K562 (cell line): ENCODE data around the gene ZFX. TPM values are rescaled to one million over a fixed set of nuclear protein-coding genes. Genes with fewer than 3 reads are reported as not detected.

Experiments used
- ATAC-seq: fragments of 200-7000 bp; cut with Tn5 transposase; 3 replicates; pipeline ENCODE4 v1.9.1; 2020; ENCODE audit warnings: moderate library complexity
- BruUV-seq: library from RNA; stranded (reverse); fragments of 400-500 nt; replicated peaks from 2 replicates; lab custom pipeline; 2021; lab: Mats Ljungman, UMichigan
- CTCF ChIA-PET: fragments of 300-600 bp; formaldehyde crosslinking; extraction: SDS; loops from one replicate; lab custom pipeline; 2021; ENCODE audit warnings: low intra/inter-chr PET ratio; lab: Yijun Ruan, JAX
- POLR2A ChIA-PET: fragments of 300-600, 350-650 bp; sonication (Branson Sonifier 250); formaldehyde crosslinking; extraction: SDS; loops from one replicate; lab custom pipeline; 2021; ENCODE audit warnings: antibody characterized with exemption, inconsistent platforms; lab: Yijun Ruan, JAX
- DNase-seq, 4 experiments: peaks; one replicate each; pipeline versions ENCODE4 v3.0.0 to v3.0.0-alpha.2; 2011 to 2018; ENCODE audit warnings: low spot score in 3 of 4, mixed read lengths in 3 of 4; ENCODE audit errors: extremely low read depth in 1 of 4
- FAIRE-seq: peaks from 2 replicates; lab custom pipeline; 2011; peaks lifted over from hg19 to GRCh38; lab: Jason Lieb, UNC
- H2AFZ ChIP-seq: 2 replicates; pipeline ENCODE4 v1.6.0; 2011; ENCODE audit warnings: low read depth, low read length, control low read depth, inconsistent platforms
- H3K27ac ChIP-seq: fragments of 200-600 bp; 3 replicates; pipeline ENCODE4 v1.8.0; 2011; ENCODE audit warnings: low read depth, mild to moderate bottlenecking, control low read depth, inconsistent platforms, low read length, moderate library complexity, mixed read lengths; ENCODE audit errors: extremely low read depth
- H3K27me3 ChIP-seq, 2 experiments: fragments of 300-600 bp in 1 of 2; 2 replicates in 1 of 2; 3 replicates in 1 of 2; pipeline versions ENCODE4 v1.6.0 to v1.8.0; 2011; ENCODE audit warnings: inconsistent platforms in 2 of 2, low read length in 2 of 2, mild to moderate bottlenecking in 1 of 2, mixed read lengths in 1 of 2, moderate library complexity in 1 of 2; ENCODE audit not compliant: control insufficient read depth in 2 of 2, insufficient read depth in 2 of 2
- H3K36me3 ChIP-seq: fragments of 300-600 bp; 3 replicates; pipeline ENCODE4 v1.8.0; 2011; ENCODE audit warnings: mild to moderate bottlenecking, low read length, inconsistent platforms; ENCODE audit not compliant: control insufficient read depth, insufficient read depth
- H3K4me1 ChIP-seq, 2 experiments: fragments of 200-600 bp in 1 of 2; replicated peaks in 1 of 2; 2 replicates in 1 of 2; 3 replicates in 1 of 2; pipeline versions ENCODE4 v1.5.1 to v1.8.0; 2011; ENCODE audit warnings: inconsistent platforms in 2 of 2, low read length in 2 of 2, mild to moderate bottlenecking in 1 of 2, mixed read lengths in 1 of 2, moderate library complexity in 1 of 2; ENCODE audit not compliant: control insufficient read depth in 2 of 2, insufficient read depth in 2 of 2
- H3K4me2 ChIP-seq: 2 replicates; pipeline ENCODE4 v1.6.1; 2011; ENCODE audit warnings: low read length, control low read depth, inconsistent platforms, mixed read lengths; ENCODE audit not compliant: insufficient read depth
- H3K4me3 ChIP-seq: fragments of 200-600 bp; sonication (generic), shearing (Covaris generic); 2 replicates; pipeline ENCODE4 v1.5.1; 2016; ENCODE audit warnings: control low read depth, inconsistent platforms
- H3K79me2 ChIP-seq: fragments of 200-600 bp; 3 replicates; pipeline ENCODE4 v1.8.0; 2011; ENCODE audit warnings: low read length, inconsistent platforms; ENCODE audit not compliant: control insufficient read depth, insufficient read depth
- H3K9ac ChIP-seq, 2 experiments: 2 replicates each; pipeline versions ENCODE4 v1.6.0 to v1.6.1; 2011; ENCODE audit warnings: low read depth in 2 of 2, low read length in 2 of 2, control low read depth in 1 of 2, inconsistent platforms in 1 of 2, mild to moderate bottlenecking in 1 of 2, mixed read lengths in 1 of 2; ENCODE audit not compliant: insufficient read depth in 1 of 2
- H3K9me1 ChIP-seq: one replicate; pipeline ENCODE4 v1.6.0; 2011; ENCODE audit warnings: inconsistent platforms, mild to moderate bottlenecking, low read length, moderate library complexity; ENCODE audit not compliant: control insufficient read depth, insufficient read depth
- H3K9me3 ChIP-seq: replicated peaks from 2 replicates; pipeline ENCODE4 v1.5.1; 2011; ENCODE audit warnings: low read depth, low read length, inconsistent platforms; ENCODE audit not compliant: control insufficient read depth, insufficient read depth
- H4K20me1 ChIP-seq: replicated peaks from 2 replicates; pipeline ENCODE4 v1.6.1; 2011; ENCODE audit warnings: low read length, inconsistent platforms, mixed read lengths; ENCODE audit not compliant: control insufficient read depth, insufficient read depth
- BACH1 ChIP-seq: fragments of 200-800 bp; sonication (Bioruptor generic); IDR thresholded peaks from 2 replicates; pipeline ENCODE4 v1.6.1; 2016; ENCODE audit warnings: missing genetic modification characterization, missing compliant biosample characterization
- DACH1 ChIP-seq: fragments of 450-650 bp; IDR thresholded peaks from 2 replicates; pipeline ENCODE4 v1.6.1; 2018; ENCODE audit not compliant: partially characterized antibody
- ETV6 ChIP-seq, 3 experiments: fragments of 150-350 bp in 1 of 3; sonication (generic) in 1 of 3; formaldehyde crosslinking in 1 of 3; IDR thresholded peaks; 2 replicates each; pipeline versions ENCODE4 v1.6.1 to v1.8.0; 2014 to 2022; ENCODE audit warnings: borderline replicate concordance in 2 of 3, low read depth in 2 of 3, antibody characterized with exemption in 1 of 3, low read length in 1 of 3, mild to moderate bottlenecking in 1 of 3, missing genetic modification reagents in 1 of 3
- HMGN3 ChIP-seq: IDR thresholded peaks from 2 replicates; pipeline ENCODE4 v1.6.1; 2011; ENCODE audit warnings: borderline replicate concordance, low read depth, mild to moderate bottlenecking, mixed read lengths, low read length; ENCODE audit not compliant: insufficient read length; ENCODE audit errors: extremely low read depth
- NFATC3 ChIP-seq: fragments of 450-650 bp; IDR thresholded peaks from 2 replicates; pipeline ENCODE4 v1.6.1; 2017; ENCODE audit warnings: mild to moderate bottlenecking
- NFE2 ChIP-seq: IDR thresholded peaks from 2 replicates; pipeline ENCODE4 v1.6.1; 2014; ENCODE audit warnings: antibody characterized with exemption, low read depth
- NR2C2 ChIP-seq, 2 experiments: fragments of 200-800 bp in 1 of 2; sonication (Bioruptor generic) in 1 of 2; sonication (generic) in 1 of 2; formaldehyde crosslinking in 1 of 2; IDR thresholded peaks; 2 replicates each; pipeline versions ENCODE4 v1.6.1 to v1.8.0; 2016 to 2022; ENCODE audit warnings: mild to moderate bottlenecking in 1 of 2, missing compliant biosample characterization in 1 of 2, missing genetic modification characterization in 1 of 2, missing genetic modification reagents in 1 of 2
- NR3C1 ChIP-seq: sonication (generic); formaldehyde crosslinking; IDR thresholded peaks from 2 replicates; pipeline ENCODE4 v1.8.1; 2022; ENCODE audit warnings: missing genetic modification reagents
- SETDB1 ChIP-seq: IDR thresholded peaks from one replicate; pipeline ENCODE4 v1.6.1; 2012; ENCODE audit warnings: low read length, control low read depth, inconsistent platforms
- WGBS: fragments of 100-300 bp; shearing (Covaris generic); methylation state at CpG from one replicate; pipeline ENCODE4 v1.1.6; 2016; ENCODE audit warnings: low coverage, mixed read lengths; ENCODE audit not compliant: insufficient coverage; ENCODE audit errors: missing lambda C conversion rate; 5-methylcytosine and 5-hydroxymethylcytosine counted together
- in situ Hi-C: fragments of 300-500 bp; cut with MboI; formaldehyde crosslinking; loops from 4 replicates; pipeline ENCODE4 v1.15.0; 2018; ENCODE audit warnings: inconsistent platforms, mixed read lengths
- intact Hi-C: fragments of 100-400 bp; cut with micrococcal nuclease; formaldehyde crosslinking; loops from 2 replicates; pipeline ENCODE4 v1.14.2; 2022
- polyA plus RNA-seq, 8 experiments: library from polyadenylated mRNA; depleted of rRNA in 4 of 8; stranded (reverse) in 5 of 8; unstranded in 3 of 8; fragments of >200 nt; fragmentation: Nextera tagmentation in 2 of 8; fragmentation: Illumina TruSeq in 1 of 8; extraction: Ambion mirVana in 2 of 8; extraction: Trizol in 1 of 8; gene quantifications; 2 replicates each; pipeline versions ENCODE4 v1.2.1 to v1.2.3, GENCODE V29; 2011 to 2014; ENCODE audit warnings: inconsistent platforms in 1 of 8, missing spikeins in 1 of 8
- total RNA-seq, 7 experiments: library from RNA; depleted of rRNA in 6 of 7; stranded (reverse); fragments of >200 nt in 6 of 7; fragmentation: Illumina TruSeq in 2 of 7; extraction: Trizol in 2 of 7; gene quantifications; 2 replicates each; pipeline versions ENCODE4 v1.2.1 to v1.2.3, GENCODE V29; 2011 to 2021; ENCODE audit warnings: low replicate concordance in 1 of 7
- TF ChIP-seq, protein P1 (sequence below): fragments of 250-450 bp; sonication (Bioruptor Pico); IDR thresholded peaks from 2 replicates; pipeline ENCODE4 v1.8.0; 2022; ENCODE audit warnings: inconsistent platforms, mild to moderate bottlenecking, moderate library complexity, borderline replicate concordance
- TF ChIP-seq, protein P2 (sequence below): fragments of 150-350 bp; IDR thresholded peaks from 2 replicates; pipeline ENCODE4 v1.6.1; 2014; ENCODE audit warnings: low read depth, mild to moderate bottlenecking, low read length, borderline replicate concordance
- TF ChIP-seq, protein P3 (sequence below): fragments of 250-450 bp; sonication (Bioruptor Pico); IDR thresholded peaks from 2 replicates; pipeline ENCODE4 v1.4.0; 2020; ENCODE audit warnings: mild to moderate bottlenecking, moderate library complexity

The ZFX gene
- total and polyA plus RNA-seq, 9 of the 15 experiments (the other 6 are each of a cell fraction or from before 2014, with no cell fraction given) = 5.3 to 25.2 (median 11.4) TPM

DNA sequence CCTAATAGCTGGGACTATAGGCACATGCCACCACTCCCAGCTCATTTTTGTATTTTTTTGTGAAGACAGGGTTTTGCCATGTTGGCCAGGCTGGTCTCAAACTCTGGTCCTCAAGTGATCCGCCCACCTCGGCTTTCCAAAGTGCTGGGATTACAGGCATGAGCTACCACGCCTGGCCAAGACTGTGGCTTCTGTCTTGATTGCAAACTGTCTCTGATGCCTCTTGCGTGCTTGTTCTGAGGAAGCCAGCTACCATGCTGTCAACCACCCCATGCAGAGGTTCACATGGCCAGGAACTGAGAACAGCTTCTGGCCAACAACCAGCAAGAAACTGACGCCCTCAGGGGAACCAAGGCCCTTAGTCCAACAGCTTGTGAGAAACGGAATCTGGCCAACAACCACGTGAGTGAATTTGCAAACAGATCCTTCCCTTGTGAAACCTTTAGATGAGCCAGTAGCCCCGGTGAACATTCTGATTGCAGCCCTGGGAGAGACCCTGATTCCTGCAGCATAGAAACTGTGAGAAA is 93.2 kb downstream of the ZFX start:
- WGBS = 12% methylated on average over 8 of the region's 8 CpGs
- no TSS peak for BruUV-seq
- TF ChIP-seq, protein P1, sequence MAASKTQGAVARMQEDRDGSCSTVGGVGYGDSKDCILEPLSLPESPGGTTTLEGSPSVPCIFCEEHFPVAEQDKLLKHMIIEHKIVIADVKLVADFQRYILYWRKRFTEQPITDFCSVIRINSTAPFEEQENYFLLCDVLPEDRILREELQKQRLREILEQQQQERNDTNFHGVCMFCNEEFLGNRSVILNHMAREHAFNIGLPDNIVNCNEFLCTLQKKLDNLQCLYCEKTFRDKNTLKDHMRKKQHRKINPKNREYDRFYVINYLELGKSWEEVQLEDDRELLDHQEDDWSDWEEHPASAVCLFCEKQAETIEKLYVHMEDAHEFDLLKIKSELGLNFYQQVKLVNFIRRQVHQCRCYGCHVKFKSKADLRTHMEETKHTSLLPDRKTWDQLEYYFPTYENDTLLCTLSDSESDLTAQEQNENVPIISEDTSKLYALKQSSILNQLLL (CRISPR knock-in tag) = no peak
- TF ChIP-seq SETDB1 (no peak), NR2C2 (CRISPR knock-in tag; IDR thresholded peaks at IDR 0.05) (no peak), NR2C2 (tag; IDR thresholded peaks at IDR 0.05) (no peak), NR3C1 (CRISPR knock-in tag) (no peak), ETV6 (IDR thresholded peaks at IDR 0.05; ENCODE audit: borderline replicate concordance in 1 of 2, low read depth in 2 of 2, low read length in 1 of 2) (no peak), ETV6 (CRISPR knock-in tag; IDR thresholded peaks at IDR 0.05; ENCODE audit: borderline replicate concordance) (no peak), BACH1 (tag) (no peak), HMGN3 (no peak), DACH1 (no peak), NFE2 (no peak), NFATC3 (no peak)
- TF ChIP-seq, protein P2, sequence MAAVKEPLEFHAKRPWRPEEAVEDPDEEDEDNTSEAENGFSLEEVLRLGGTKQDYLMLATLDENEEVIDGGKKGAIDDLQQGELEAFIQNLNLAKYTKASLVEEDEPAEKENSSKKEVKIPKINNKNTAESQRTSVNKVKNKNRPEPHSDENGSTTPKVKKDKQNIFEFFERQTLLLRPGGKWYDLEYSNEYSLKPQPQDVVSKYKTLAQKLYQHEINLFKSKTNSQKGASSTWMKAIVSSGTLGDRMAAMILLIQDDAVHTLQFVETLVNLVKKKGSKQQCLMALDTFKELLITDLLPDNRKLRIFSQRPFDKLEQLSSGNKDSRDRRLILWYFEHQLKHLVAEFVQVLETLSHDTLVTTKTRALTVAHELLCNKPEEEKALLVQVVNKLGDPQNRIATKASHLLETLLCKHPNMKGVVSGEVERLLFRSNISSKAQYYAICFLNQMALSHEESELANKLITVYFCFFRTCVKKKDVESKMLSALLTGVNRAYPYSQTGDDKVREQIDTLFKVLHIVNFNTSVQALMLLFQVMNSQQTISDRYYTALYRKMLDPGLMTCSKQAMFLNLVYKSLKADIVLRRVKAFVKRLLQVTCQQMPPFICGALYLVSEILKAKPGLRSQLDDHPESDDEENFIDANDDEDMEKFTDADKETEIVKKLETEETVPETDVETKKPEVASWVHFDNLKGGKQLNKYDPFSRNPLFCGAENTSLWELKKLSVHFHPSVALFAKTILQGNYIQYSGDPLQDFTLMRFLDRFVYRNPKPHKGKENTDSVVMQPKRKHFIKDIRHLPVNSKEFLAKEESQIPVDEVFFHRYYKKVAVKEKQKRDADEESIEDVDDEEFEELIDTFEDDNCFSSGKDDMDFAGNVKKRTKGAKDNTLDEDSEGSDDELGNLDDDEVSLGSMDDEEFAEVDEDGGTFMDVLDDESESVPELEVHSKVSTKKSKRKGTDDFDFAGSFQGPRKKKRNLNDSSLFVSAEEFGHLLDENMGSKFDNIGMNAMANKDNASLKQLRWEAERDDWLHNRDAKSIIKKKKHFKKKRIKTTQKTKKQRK = no peak
- TF ChIP-seq, protein P3, sequence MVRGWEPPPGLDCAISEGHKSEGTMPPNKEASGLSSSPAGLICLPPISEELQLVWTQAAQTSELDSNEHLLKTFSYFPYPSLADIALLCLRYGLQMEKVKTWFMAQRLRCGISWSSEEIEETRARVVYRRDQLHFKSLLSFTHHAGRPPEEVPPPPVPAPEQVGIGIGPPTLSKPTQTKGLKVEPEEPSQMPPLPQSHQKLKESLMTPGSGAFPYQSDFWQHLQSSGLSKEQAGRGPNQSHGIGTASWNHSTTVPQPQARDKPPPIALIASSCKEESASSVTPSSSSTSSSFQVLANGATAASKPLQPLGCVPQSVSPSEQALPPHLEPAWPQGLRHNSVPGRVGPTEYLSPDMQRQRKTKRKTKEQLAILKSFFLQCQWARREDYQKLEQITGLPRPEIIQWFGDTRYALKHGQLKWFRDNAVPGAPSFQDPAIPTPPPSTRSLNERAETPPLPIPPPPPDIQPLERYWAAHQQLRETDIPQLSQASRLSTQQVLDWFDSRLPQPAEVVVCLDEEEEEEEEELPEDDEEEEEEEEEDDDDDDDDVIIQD = no peak

More for the DNA sequence above, 93.2 kb downstream of the ZFX start:
- H3K4me2 ChIP-seq = no peak overlapping the region
- no peak overlapping the region for H3K4me3 ChIP-seq
- H3K9ac ChIP-seq = no peak overlapping the region; a peak in 1 of 4 replicates
- no peaks in the 10 kb centered on the region for H3K9me1 ChIP-seq
- no peak overlapping the region for H3K27ac ChIP-seq
- no peaks in the 10 kb centered on the region for H3K36me3 ChIP-seq
- DNase-seq (no peak), FAIRE-seq (no peak), ATAC-seq (peak; percentile 27)
- no peaks in the 10 kb centered on the region for H3K9me3 ChIP-seq
- in situ Hi-C loops (loop anchor here (10.0 kb wide), 2 partner anchors 158 to 328 kb away; no protein-coding TSS in a partner anchor), intact Hi-C loops (loop anchor here (1.0 to 5.0 kb wide), 3 partner anchors 92 to 335 kb away; partner anchors contain the start of genes APOO and CXorf58)
- no peaks in the 10 kb centered on the region for H3K79me2 ChIP-seq
- CTCF ChIA-PET = interaction anchor here (1.5 kb wide), 1 partner anchor 161 kb away, joined by 6 read pairs; no protein-coding TSS in a partner anchor
- H3K27me3 ChIP-seq = no peaks in the 10 kb centered on the region
- H4K20me1 ChIP-seq = no peaks in the 10 kb centered on the region
- POLR2A ChIA-PET = interaction anchor here (0.6 to 1.2 kb wide), 2 partner anchors 13 to 511 kb away, joined by 3 to 4 read pairs; no protein-coding TSS in a partner anchor
- H3K4me1 ChIP-seq = no peaks in the 10 kb centered on the region; a peak in 1 of 5 replicates
- peak overlapping the region; percentile 58; the same call in 1 of the 2 replicates for H2AFZ ChIP-seq
